Suprapubic skin (tissue), 4 donors: Measurements from ENCODE around the gene PTPRM.

Experiments used
- CTCF ChIP-seq, 2 donors: fragments of 200-600 bp in 1 of 2; fragments of 450-650 bp in 1 of 2; sonication (generic) in 1 of 2; IDR thresholded peaks; one replicate each; pipeline ENCODE4 v1.5.1; 2016 to 2019; ENCODE audit warnings: antibody characterized with exemption in 2 of 2, mild to moderate bottlenecking in 1 of 2, moderate library complexity in 1 of 2
- EP300 ChIP-seq: sonication (generic); formaldehyde crosslinking; IDR thresholded peaks from one replicate; pipeline ENCODE4 v1.6.1; 2017; ENCODE audit warnings: antibody characterized with exemption
- POLR2A ChIP-seq, 2 donors: fragments of 450-650 bp; IDR thresholded peaks; one replicate each; pipeline ENCODE4 v1.6.1; 2017; ENCODE audit warnings: antibody characterized with exemption in 2 of 2, mild to moderate bottlenecking in 2 of 2, moderate library complexity in 2 of 2
- POLR2AphosphoS5 ChIP-seq, 3 donors: sonication (generic); formaldehyde crosslinking; IDR thresholded peaks; one replicate each; pipeline ENCODE4 v1.6.1; 2017; ENCODE audit warnings: antibody characterized with exemption in 3 of 3

- TF ChIP-seq CTCF (IDR thresholded peaks at IDR 0.05), result no peak
- TF ChIP-seq EP300, result no peak
- no peak for TF ChIP-seq POLR2AphosphoS5 (IDR thresholded peaks at IDR 0.05)
- TF ChIP-seq POLR2A (IDR thresholded peaks at IDR 0.05), result no peak
Observed at GRCh38 chr18:8117006-8117371, 549.9 kb downstream of the PTPRM start.
